GM06990 (cell line): ENCODE measurements around the gene GGACT.

Source experiments
- DNase-seq: peaks from one replicate; pipeline ENCODE4 v3.0.0-alpha.2; 2011; ENCODE audit not compliant: insufficient read length; ENCODE audit errors: extremely low read depth
- H3K27me3 ChIP-seq: replicated peaks from 2 replicates; pipeline ENCODE4 v1.6.0; 2011; ENCODE audit warnings: low read length; ENCODE audit not compliant: control insufficient read depth, insufficient read depth
- H3K36me3 ChIP-seq: 2 replicates; pipeline ENCODE4 v1.5.1; 2011; ENCODE audit warnings: low read length; ENCODE audit not compliant: control insufficient read depth, insufficient read depth
- H3K4me3 ChIP-seq: replicated peaks from 2 replicates; pipeline ENCODE4 v1.5.1; 2011; ENCODE audit warnings: low read depth, mild to moderate bottlenecking, control low read depth, low read length
- CTCF ChIP-seq: IDR thresholded peaks from 2 replicates; pipeline ENCODE4 v1.5.1; 2011; ENCODE audit warnings: low read length, control low read depth, mild to moderate bottlenecking, inconsistent platforms; ENCODE audit not compliant: insufficient read depth, poor library complexity, severe bottlenecking

GGACT gene

GRCh38 chr13:100508455-100508854, 80.1 kb downstream of the GGACT start:
- no peaks in the 10 kb centered on the region for H3K36me3 ChIP-seq
- TF ChIP-seq CTCF, result no peak
- H3K4me3 ChIP-seq, result no peak overlapping the region
- no peaks in the 10 kb centered on the region for H3K27me3 ChIP-seq
- no peak for DNase-seq

GRCh38 chr13:100506600-100507422, 81.8 kb downstream of the GGACT start:
- Histone ChIP-seq H3K27me3 (no peaks in the 10 kb centered on the region), H3K4me3 (no peak overlapping the region), H3K36me3 (no peaks in the 10 kb centered on the region)
- TF ChIP-seq CTCF, result no peak
- no peak for DNase-seq

GRCh38 chr13:100506154-100506553, 82.4 kb downstream of the GGACT start:
- Histone ChIP-seq H3K27me3 (no peaks in the 10 kb centered on the region), H3K36me3 (no peaks in the 10 kb centered on the region), H3K4me3 (peak overlapping the region; percentile 19; the same call in 1 of the 2 replicates)
- DNase-seq, result peak; percentile 41
- TF ChIP-seq CTCF, result no peak

GRCh38 chr13:100503622-100504021, 85.0 kb downstream of the GGACT start:
- Histone ChIP-seq H3K4me3 (no peak overlapping the region), H3K36me3 (no peaks in the 10 kb centered on the region), H3K27me3 (no peaks in the 10 kb centered on the region)
- TF ChIP-seq CTCF, result no peak
- DNase-seq, result no peak

- no peak for DNase-seq
- H3K36me3 ChIP-seq, result no peaks in the 10 kb centered on the region
- H3K4me3 ChIP-seq, result no peak overlapping the region
- no peaks in the 10 kb centered on the region for H3K27me3 ChIP-seq
- TF ChIP-seq CTCF, result no peak
Observed at GRCh38 chr13:100502446-100502845, 86.1 kb downstream of the GGACT start.

GRCh38 chr13:100497389-100497788, 91.2 kb downstream of the GGACT start:
- Histone ChIP-seq H3K4me3 (no peak overlapping the region), H3K27me3 (no peaks in the 10 kb centered on the region), H3K36me3 (no peaks in the 10 kb centered on the region)
- TF ChIP-seq CTCF, result no peak
- DNase-seq, result no peak
